Endothelial cell of umbilical vein (primary cell): ENCODE measurements around the gene LHX4. TPM values are rescaled to one million over a fixed set of nuclear protein-coding genes. Genes with fewer than 3 reads are reported as not detected.

Source experiments
- BruUV-seq: library from RNA; stranded (reverse); fragments of 400-500 nt; replicated peaks from 2 replicates; lab custom pipeline; 2021; lab: Mats Ljungman, UMichigan
- CTCF ChIA-PET: fragments of 300-600, 350-600 bp; sonication (Branson Sonifier 250); formaldehyde crosslinking; loops from one replicate; lab custom pipeline; 2021; ENCODE audit warnings: antibody characterized with exemption, inconsistent platforms; lab: Charles Lee
- POLR2A ChIA-PET: fragments of 300-600, 350-600 bp; sonication (Branson Sonifier 250); formaldehyde crosslinking; loops from one replicate; lab custom pipeline; 2021; ENCODE audit warnings: antibody characterized with exemption, inconsistent platforms; lab: Charles Lee
- DNase-seq: peaks from one replicate; pipeline ENCODE4 v3.0.0-alpha.2; 2011; ENCODE audit warnings: low read depth, low spot score
- FAIRE-seq: peaks from 2 replicates; lab custom pipeline; 2011; peaks lifted over from hg19 to GRCh38; lab: Jason Lieb, UNC
- H2AFZ ChIP-seq: 2 replicates; pipeline ENCODE4 v1.6.0; 2012; ENCODE audit warnings: low read depth, low read length, control low read depth, inconsistent platforms
- H3K27ac ChIP-seq: 2 replicates; pipeline ENCODE4 v1.5.1; 2011; ENCODE audit warnings: low read depth, mild to moderate bottlenecking, control low read depth, low read length, moderate library complexity; ENCODE audit not compliant: insufficient read depth
- H3K27me3 ChIP-seq, 2 experiments: 2 replicates each; pipeline versions ENCODE4 v1.6.0 to v1.6.1; 2011; ENCODE audit warnings: low read length in 2 of 2, mixed read lengths in 1 of 2; ENCODE audit not compliant: control insufficient read depth in 2 of 2, insufficient read depth in 2 of 2
- H3K36me3 ChIP-seq, 2 experiments: 2 replicates in 1 of 2; 3 replicates in 1 of 2; pipeline ENCODE4 v1.5.1; 2011; ENCODE audit warnings: low read length in 2 of 2, mild to moderate bottlenecking in 1 of 2, moderate library complexity in 1 of 2; ENCODE audit not compliant: control insufficient read depth in 2 of 2, insufficient read depth in 2 of 2; ENCODE audit errors: extremely low read depth in 1 of 2
- H3K4me1 ChIP-seq: 3 replicates; pipeline ENCODE4 v1.5.1; 2011; ENCODE audit warnings: mild to moderate bottlenecking, low read length; ENCODE audit not compliant: control insufficient read depth, insufficient read depth; ENCODE audit errors: extremely low read depth
- H3K4me2 ChIP-seq: 2 replicates; pipeline ENCODE4 v1.6.1; 2011; ENCODE audit warnings: low read length, control low read depth, mixed read lengths; ENCODE audit not compliant: insufficient read depth
- H3K4me3 ChIP-seq, 3 experiments: fragments of 200-600 bp in 1 of 3; sonication (generic), shearing (Covaris generic) in 1 of 3; replicated peaks in 1 of 3; 2 replicates each; pipeline ENCODE4 v1.5.1; 2011 to 2016; ENCODE audit warnings: control low read depth in 3 of 3, low read length in 3 of 3, mild to moderate bottlenecking in 2 of 3, inconsistent platforms in 1 of 3, low read depth in 1 of 3, moderate library complexity in 1 of 3; ENCODE audit not compliant: insufficient read depth in 1 of 3
- H3K79me2 ChIP-seq: 2 replicates; pipeline ENCODE4 v1.6.0; 2012; ENCODE audit warnings: low read length, inconsistent platforms; ENCODE audit not compliant: control insufficient read depth, insufficient read depth
- H3K9ac ChIP-seq: replicated peaks from 2 replicates; pipeline ENCODE3; 2011; ENCODE audit warnings: low read length, control low read depth; ENCODE audit not compliant: insufficient read depth; ENCODE audit errors: extremely low read depth
- H3K9me1 ChIP-seq: replicated peaks from 3 replicates; pipeline ENCODE4 v1.6.0; 2011; ENCODE audit warnings: mild to moderate bottlenecking, low read length; ENCODE audit not compliant: control insufficient read depth, insufficient read depth; ENCODE audit errors: extremely low read depth
- H3K9me3 ChIP-seq: replicated peaks from 2 replicates; pipeline ENCODE4 v1.5.1; 2012; ENCODE audit warnings: low read length, inconsistent platforms; ENCODE audit not compliant: control insufficient read depth, insufficient read depth
- H4K20me1 ChIP-seq: replicated peaks from 2 replicates; pipeline ENCODE3; 2011; ENCODE audit warnings: mild to moderate bottlenecking, low read length; ENCODE audit not compliant: control insufficient read depth, insufficient read depth; ENCODE audit errors: extremely low read depth
- CTCF ChIP-seq, 2 donors: IDR thresholded peaks; 1 replicate in 1 of 2; 2 replicates in 1 of 2; pipeline ENCODE4 v1.5.1; 2011; ENCODE audit warnings: low read length in 2 of 2, mild to moderate bottlenecking in 2 of 2, moderate library complexity in 2 of 2, control low read depth in 1 of 2, inconsistent platforms in 1 of 2, low read depth in 1 of 2; ENCODE audit not compliant: insufficient read depth in 1 of 2; ENCODE audit errors: extremely low read depth in 1 of 2
- EZH2 ChIP-seq: IDR thresholded peaks from 2 replicates; pipeline ENCODE4 v1.6.1; 2012; ENCODE audit warnings: borderline replicate concordance, low read depth, mild to moderate bottlenecking, moderate library complexity, low read length, inconsistent platforms; ENCODE audit not compliant: severe bottlenecking
- GATA2 ChIP-seq: IDR thresholded peaks from 2 replicates; pipeline ENCODE4 v1.7.0; 2011; ENCODE audit warnings: low read depth, mild to moderate bottlenecking, moderate library complexity, mixed read lengths, low read length; ENCODE audit not compliant: insufficient read length, insufficient read depth
- JUN ChIP-seq: IDR thresholded peaks from 2 replicates; pipeline ENCODE4 v1.6.1; 2011; ENCODE audit warnings: borderline replicate concordance, low read depth; ENCODE audit not compliant: insufficient read length, insufficient read depth
- MYC ChIP-seq: IDR thresholded peaks from one replicate; pipeline ENCODE4 v1.6.1; 2011; ENCODE audit warnings: mild to moderate bottlenecking, low read depth, low read length
- dilution Hi-C: fragments of 300-500 bp; cut with MboI; formaldehyde crosslinking; loops from one replicate; pipeline ENCODE4 v1.15.0; 2019; ENCODE audit warnings: low sequenced_read_pairs; ENCODE audit not compliant: extremely low pct_ligation_motif_present
- intact Hi-C: fragments of 100-400 bp; cut with micrococcal nuclease; formaldehyde crosslinking; loops from one replicate; pipeline ENCODE4 v1.10.0; 2022
- polyA plus RNA-seq, 4 experiments: library from polyadenylated mRNA; depleted of rRNA in 3 of 4; stranded (reverse) in 3 of 4; unstranded in 1 of 4; fragments of >200 nt; gene quantifications; 2 replicates each; pipeline versions ENCODE4 v1.2.1 to v1.2.3, GENCODE V29; 2011 to 2012; ENCODE audit warnings: missing spikeins in 1 of 4
- total RNA-seq: library from RNA; stranded (reverse); gene quantifications from 2 replicates; pipeline ENCODE4 v1.2.3, GENCODE V29; 2021

The LHX4 gene
- total and polyA plus RNA-seq, 2 donors (not counting 3 experiments of a cell fraction or from before 2014, with no cell fraction given) = not detected

GRCh38 chr1:180185281-180185680 lies 44.8 kb upstream of the LHX4 start:
- H3K79me2 ChIP-seq = no peaks in the 10 kb centered on the region
- intact Hi-C loops = no loop called here

More at GRCh38 chr1:180185281-180185680, 44.8 kb upstream of the LHX4 start:
- TF ChIP-seq JUN = no peak
- no peak for TF ChIP-seq GATA2
- TF ChIP-seq CTCF (IDR thresholded peaks at IDR 0.05; ENCODE audit: extremely low read depth in 1 of 2, insufficient read depth in 1 of 2, low read depth in 1 of 2, low read length in 2 of 2) = no peak
- no peak for TF ChIP-seq MYC
- no peak for TF ChIP-seq EZH2
- POLR2A ChIA-PET = no interaction called here
- Histone ChIP-seq H4K20me1 (no peaks in the 10 kb centered on the region), H3K27ac (no peak overlapping the region), H3K4me2 (no peak overlapping the region), H3K9me3 (no peaks in the 10 kb centered on the region), H3K4me1 (no peaks in the 10 kb centered on the region), H3K4me3 (no peak overlapping the region), H3K9me1 (no peaks in the 10 kb centered on the region), H3K9ac (no peak overlapping the region), H2AFZ (no peak overlapping the region), H3K36me3 (peaks cover 6 to 27% of the 10 kb centered on the region in 2 experiments), H3K27me3 (no peaks in the 10 kb centered on the region)
- CTCF ChIA-PET = interaction anchor here (1.6 to 1.7 kb wide), 3 partner anchors 68 to 370 kb away, joined by 4 to 5 read pairs (median 4); no protein-coding TSS in a partner anchor
- FAIRE-seq = no peak
- no peak for DNase-seq
- dilution Hi-C loops = no loop called here
- BruUV-seq = no TSS peak
